ENCODE results near the gene SLC27A1. TPM values are rescaled to one million over a fixed set of nuclear protein-coding genes. Genes with fewer than 3 reads are reported as not detected.
A peak's percentile ranks its signal among the peaks of the same experiment; 100 is the strongest.

SLC27A1 gene
- polyA plus RNA-seq, 1 of the 3 experiments (the other 2 are of a cell fraction): 15.0 TPM

DNA sequence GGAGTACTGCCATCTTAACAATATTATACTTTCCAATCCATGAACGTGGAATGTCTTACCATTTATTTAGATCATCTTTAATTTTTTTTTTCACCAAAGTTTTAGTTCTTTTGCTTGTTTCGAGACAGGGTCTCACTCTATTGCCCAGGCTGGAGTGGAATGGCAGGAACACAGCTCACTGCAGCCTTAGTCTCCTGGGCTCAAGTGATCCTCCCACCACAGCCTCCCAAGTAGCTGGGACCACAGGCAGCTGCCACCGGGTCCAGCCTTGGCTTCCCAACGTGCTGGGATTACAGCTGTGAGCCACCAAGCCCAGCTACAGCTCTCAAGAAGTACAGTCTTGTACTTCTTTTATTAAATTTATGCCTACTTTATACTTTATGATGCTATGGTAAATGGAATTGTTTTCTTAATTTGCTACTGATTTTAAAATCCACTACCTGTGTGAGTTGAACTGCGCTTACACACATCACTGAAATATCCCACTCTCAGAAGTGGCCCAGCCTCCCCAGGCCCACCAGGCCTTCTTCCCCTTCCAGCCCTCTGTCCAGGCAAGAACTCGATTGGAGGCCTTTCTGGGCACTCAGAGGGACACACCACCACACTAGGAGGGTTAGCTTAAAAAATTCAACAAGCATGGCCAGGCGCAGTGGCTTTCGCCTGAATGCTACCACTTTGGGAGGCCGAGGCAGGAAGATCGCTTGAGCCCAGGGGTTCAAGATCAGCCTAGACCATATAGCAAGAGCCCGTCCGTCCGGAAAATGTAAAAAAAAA lies 40.1 kb downstream of the SLC27A1 start:
- DNase-seq: no peak
- CTCF ChIA-PET: interaction anchor here (1.0 to 1.8 kb wide), 7 partner anchors 9 to 345 kb away, joined by 3 to 6 read pairs (median 4); partner anchors contain the start of gene SLC27A1
- H3K36me3 ChIP-seq (replicated peaks in 1 of 2; ENCODE audit: control insufficient read depth in 1 of 2, insufficient read depth in 2 of 2, low read length in 1 of 2): peaks cover 0 to 7% of the 10 kb centered on the region in 2 experiments
- H3K4me2 ChIP-seq: peak overlapping the region; percentile 96
- POLR2A ChIA-PET: interaction anchor here (1.2 to 1.5 kb wide), 4 partner anchors 29 to 349 kb away, joined by 3 to 4 read pairs (median 4); partner anchors contain the start of genes MVB12A and RPL18A
- peak overlapping the region; percentile 72 to 74 for H3K4me3 ChIP-seq (ENCODE audit: low read depth in 2 of 2, low read length in 1 of 2)
- TF ChIP-seq JUND (IDR thresholded peaks at IDR 0.05): no peak
- no peaks in the 10 kb centered on the region for H4K20me1 ChIP-seq (ENCODE audit: insufficient read depth)
- peaks cover 21% of the 10 kb centered on the region for H3F3A ChIP-seq (replicated peaks; ENCODE audit: insufficient read depth)
- H3K9ac ChIP-seq: peak overlapping the region; percentile 99
- H2AFZ ChIP-seq (ENCODE audit: low read depth): 0 out of 2 replicates have a peak overlapping the region, but pooled peaks have one; percentile 67
- H3K9me3 ChIP-seq: no peaks in the 10 kb centered on the region
- peaks cover 65% of the 10 kb centered on the region for H3K79me2 ChIP-seq (ENCODE audit: insufficient read depth)
- WGBS (ENCODE audit: low lambda C conversion rate): 35% methylated on average over 13 of the region's 13 CpGs
- H3K9me2 ChIP-seq: no peaks in the 10 kb centered on the region
- peaks cover 4 to 9% of the 10 kb centered on the region in 2 experiments; a peak in 3 of 4 replicates for H3K4me1 ChIP-seq (ENCODE audit: control insufficient read depth in 1 of 2, insufficient read depth in 2 of 2, low read depth in 1 of 2, low read length in 1 of 2)
- H3K27ac ChIP-seq (ENCODE audit: low read depth in 2 of 2, low read length in 1 of 2): peak overlapping the region; percentile 1 to 87; a peak in 3 of 4 replicates
- H3K27me3 ChIP-seq (ENCODE audit: insufficient read depth): no peaks in the 10 kb centered on the region

GRCh38 chr19:17511724-17512573 lies 41.6 kb downstream of the SLC27A1 start:
- H4K20me1 ChIP-seq (ENCODE audit: insufficient read depth): no peaks in the 10 kb centered on the region
- H3K9me3 ChIP-seq: no peaks in the 10 kb centered on the region
- no peaks in the 10 kb centered on the region for H3K9me2 ChIP-seq
- peak overlapping the region; percentile 56; the same call in 1 of the 2 replicates for H2AFZ ChIP-seq (ENCODE audit: low read depth)
- H3K27me3 ChIP-seq (ENCODE audit: insufficient read depth): no peaks in the 10 kb centered on the region
- peak overlapping the region; percentile 72 to 74 for H3K4me3 ChIP-seq (ENCODE audit: low read depth in 2 of 2, low read length in 1 of 2)
- peaks cover 4 to 9% of the 10 kb centered on the region in 2 experiments; a peak in 3 of 4 replicates for H3K4me1 ChIP-seq (ENCODE audit: control insufficient read depth in 1 of 2, insufficient read depth in 2 of 2, low read depth in 1 of 2, low read length in 1 of 2)
- peaks cover 17% of the 10 kb centered on the region for H3F3A ChIP-seq (replicated peaks; ENCODE audit: insufficient read depth)
- 7% methylated on average over 20 of the region's 82 CpGs for WGBS (ENCODE audit: low lambda C conversion rate)
- peaks cover 7 to 19% of the 10 kb centered on the region in 2 experiments for H3K36me3 ChIP-seq (replicated peaks in 1 of 2; ENCODE audit: control insufficient read depth in 1 of 2, insufficient read depth in 2 of 2, low read length in 1 of 2)
- ChIA-PET CTCF (interaction anchor here (0.7 to 1.8 kb wide), 9 partner anchors 11 to 344 kb away, joined by 3 to 6 read pairs (median 4); partner anchors contain the start of gene SLC27A1), POLR2A (interaction anchor here (0.6 to 1.5 kb wide), 11 partner anchors 10 to 348 kb away, joined by 3 to 5 read pairs (median 3); partner anchors contain the start of genes DDA1, MVB12A, RPL18A and SLC27A1)
- H3K4me2 ChIP-seq: peak overlapping the region; percentile 96
- H3K79me2 ChIP-seq (ENCODE audit: insufficient read depth): peaks cover 55% of the 10 kb centered on the region
- H3K9ac ChIP-seq: peak overlapping the region; percentile 99
- peak; percentile 93 for DNase-seq
- H3K27ac ChIP-seq (ENCODE audit: low read depth in 2 of 2, low read length in 1 of 2): peak overlapping the region; percentile 87 to 93
- no peak for TF ChIP-seq NRF1 (IDR thresholded peaks at IDR 0.05; ENCODE audit: low read depth, low read length)
- TF ChIP-seq TCF12 (IDR thresholded peaks at IDR 0.05): no peak
- no peak; the same call in 1 of the 2 replicates for TF ChIP-seq TAF1 (IDR thresholded peaks at IDR 0.05; ENCODE audit: borderline replicate concordance, low read depth, low read length)
- TF ChIP-seq FOXM1 (IDR thresholded peaks at IDR 0.05; ENCODE audit: low read depth): no peak
- no peak for TF ChIP-seq TEAD4 (IDR thresholded peaks at IDR 0.05; ENCODE audit: borderline replicate concordance, insufficient read depth)
- TF ChIP-seq NFIC (IDR thresholded peaks at IDR 0.05; ENCODE audit: borderline replicate concordance): peak; percentile 42; the same call in 1 of the 2 replicates
- TF ChIP-seq MXI1 (IDR thresholded peaks at IDR 0.05; ENCODE audit: low read depth, low read length): peak; percentile 68; the same call in 1 of the 2 replicates
- 0 out of 2 replicates have a peak, but pooled peaks have one; percentile 42 for TF ChIP-seq FOXJ3 (CRISPR knock-in tag; IDR thresholded peaks at IDR 0.05)
- peak; percentile 31 for TF ChIP-seq CTCF (IDR thresholded peaks at IDR 0.05)
- TF ChIP-seq, protein P1, sequence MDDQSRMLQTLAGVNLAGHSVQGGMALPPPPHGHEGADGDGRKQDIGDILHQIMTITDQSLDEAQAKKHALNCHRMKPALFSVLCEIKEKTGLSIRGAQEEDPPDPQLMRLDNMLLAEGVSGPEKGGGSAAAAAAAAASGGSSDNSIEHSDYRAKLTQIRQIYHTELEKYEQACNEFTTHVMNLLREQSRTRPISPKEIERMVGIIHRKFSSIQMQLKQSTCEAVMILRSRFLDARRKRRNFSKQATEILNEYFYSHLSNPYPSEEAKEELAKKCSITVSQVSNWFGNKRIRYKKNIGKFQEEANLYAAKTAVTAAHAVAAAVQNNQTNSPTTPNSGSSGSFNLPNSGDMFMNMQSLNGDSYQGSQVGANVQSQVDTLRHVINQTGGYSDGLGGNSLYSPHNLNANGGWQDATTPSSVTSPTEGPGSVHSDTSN (IDR thresholded peaks at IDR 0.05): no peak
- peak; percentile 27; the same call in 1 of the 2 replicates for TF ChIP-seq REST (IDR thresholded peaks at IDR 0.05; ENCODE audit: low read depth, low read length)
- TF ChIP-seq RAD21 (IDR thresholded peaks at IDR 0.05; ENCODE audit: low read length): peak; percentile 34
- TF ChIP-seq SMC3 (IDR thresholded peaks at IDR 0.05; ENCODE audit: low read depth, low read length): peak; percentile 15; the same call in 1 of the 2 replicates
- TF ChIP-seq YY1 (IDR thresholded peaks at IDR 0.05; ENCODE audit: low read depth): peak; percentile 20; the same call in 1 of the 2 replicates
- no peak for TF ChIP-seq GATA2 (CRISPR knock-in tag; IDR thresholded peaks at IDR 0.05)
- TF ChIP-seq CHD2 (IDR thresholded peaks at IDR 0.05; ENCODE audit: low read length, partially characterized antibody): no peak
